CD4-positive, alpha-beta memory T cell (primary cell): ENCODE results near the gene ADAT2. TPM values are rescaled to one million over a fixed set of nuclear protein-coding genes. Genes with fewer than 3 reads are reported as not detected.
A peak's percentile ranks its signal among the peaks of the same experiment; 100 is the strongest.

Experiments
- CTCF ChIA-PET: fragments of 350-600 bp; sonication (Branson Sonifier 250); formaldehyde crosslinking; loops from one replicate; lab custom pipeline; 2021; ENCODE audit warnings: inconsistent platforms; ENCODE audit not compliant: partially characterized antibody; lab: Charles Lee
- POLR2A ChIA-PET: fragments of 350-600 bp; sonication (Branson Sonifier 250); formaldehyde crosslinking; loops from one replicate; lab custom pipeline; 2021; ENCODE audit not compliant: partially characterized antibody; lab: Charles Lee
- DNase-seq, 5 donors: peaks; one replicate each; pipeline versions ENCODE4 v3.0.0 to v3.0.0-alpha.2; 2020 to 2022; ENCODE audit warnings: mixed read lengths in 1 of 5
- H3K27ac ChIP-seq: one replicate; pipeline ENCODE4 v1.7.0; 2013; ENCODE audit warnings: low read depth, low read length
- H3K27me3 ChIP-seq: 2 replicates; pipeline ENCODE4 v1.7.0; 2013; ENCODE audit warnings: mild to moderate bottlenecking, low read length, moderate library complexity; ENCODE audit not compliant: insufficient read depth
- H3K36me3 ChIP-seq: 2 replicates; pipeline ENCODE4 v1.7.0; 2013; ENCODE audit warnings: mild to moderate bottlenecking, low read length, moderate library complexity; ENCODE audit not compliant: insufficient read depth
- H3K4me1 ChIP-seq: 2 replicates; pipeline ENCODE4 v1.7.0; 2013; ENCODE audit warnings: mild to moderate bottlenecking, low read length, moderate library complexity; ENCODE audit not compliant: insufficient read depth
- H3K4me3 ChIP-seq, 2 donors: one replicate each; pipeline ENCODE4 v1.7.0; 2013; ENCODE audit warnings: low read length in 2 of 2, mild to moderate bottlenecking in 1 of 2
- H3K9me3 ChIP-seq, 2 donors: one replicate each; pipeline ENCODE4 v1.7.0; 2013; ENCODE audit warnings: low read length in 2 of 2, control low read depth in 1 of 2; ENCODE audit not compliant: control insufficient read depth in 1 of 2
- H3K27ac Mint-ChIP-seq, 7 donors: one replicate each; pipeline ENCODE4 v1.8.0; 2020 to 2021; ENCODE audit warnings: mixed read lengths in 7 of 7, mild to moderate bottlenecking in 6 of 7, inconsistent platforms in 3 of 7, moderate library complexity in 3 of 7
- H3K27me3 Mint-ChIP-seq, 2 donors: one replicate each; pipeline ENCODE4 v1.8.0; 2020 to 2021; ENCODE audit warnings: mixed read lengths in 2 of 2
- H3K36me3 Mint-ChIP-seq, 2 donors: one replicate each; pipeline ENCODE4 v1.8.0; 2020 to 2021; ENCODE audit warnings: mixed read lengths in 2 of 2, inconsistent platforms in 1 of 2, mild to moderate bottlenecking in 1 of 2
- H3K4me1 Mint-ChIP-seq, 4 donors: one replicate each; pipeline ENCODE4 v1.8.0; 2020 to 2021; ENCODE audit warnings: mixed read lengths in 4 of 4, mild to moderate bottlenecking in 1 of 4
- H3K4me3 Mint-ChIP-seq, 8 donors: one replicate each; pipeline ENCODE4 v1.8.0; 2020 to 2021; ENCODE audit warnings: mixed read lengths in 8 of 8, mild to moderate bottlenecking in 7 of 8, moderate library complexity in 6 of 8, inconsistent platforms in 3 of 8
- H3K9me3 Mint-ChIP-seq, 8 donors: one replicate each; pipeline ENCODE4 v1.8.0; 2020 to 2021; ENCODE audit warnings: mixed read lengths in 8 of 8, mild to moderate bottlenecking in 5 of 8, inconsistent platforms in 3 of 8, moderate library complexity in 1 of 8
- intact Hi-C: fragments of 100-400 bp; cut with micrococcal nuclease; formaldehyde crosslinking; loops from one replicate; pipeline ENCODE4 v1.15.1; 2023
- polyA plus RNA-seq, 2 donors: library from polyadenylated mRNA; unstranded; fragments of 300-500 nt; fragmentation: Illumina TruSeq; gene quantifications; one replicate each; pipeline ENCODE4 v1.2.3, GENCODE V29; 2021
- total RNA-seq, 2 experiments: library from RNA; stranded (reverse); gene quantifications; one replicate each; pipeline ENCODE4 v1.2.3, GENCODE V29; 2021

The ADAT2 gene
- total and polyA plus RNA-seq, 4 experiments from 2014 or later: 0.31 to 11.2 (median 6.0) TPM

- POLR2A ChIA-PET: no interaction called here
- CTCF ChIA-PET: no interaction called here
- Mint-ChIP-seq H3K36me3 (no peaks in the 10 kb centered on the region), H3K4me1 (no peaks in the 10 kb centered on the region), H3K27ac (no peak overlapping the region), H3K27me3 (peaks cover 0 to 2% of the 10 kb centered on the region in 2 donors), H3K4me3 (no peak overlapping the region), H3K9me3 (no peaks in the 10 kb centered on the region)
- intact Hi-C loops: no loop called here
- H3K4me3 ChIP-seq: no peak overlapping the region
- no peaks in the 10 kb centered on the region for H3K9me3 ChIP-seq
- H3K27ac ChIP-seq: no peak overlapping the region
- no peak for DNase-seq
- H3K36me3 ChIP-seq: no peaks in the 10 kb centered on the region
- H3K27me3 ChIP-seq: no peaks in the 10 kb centered on the region
- no peaks in the 10 kb centered on the region for H3K4me1 ChIP-seq
These were observed 60.2 kb downstream of the ADAT2 start for GRCh38 chr6:143390278-143390677.

GRCh38 chr6:143385636-143386035 is 64.9 kb downstream of the ADAT2 start:
- ChIA-PET CTCF (interaction anchor here (1.2 kb wide), 1 partner anchor 26 kb away, joined by 3 read pairs; no protein-coding TSS in a partner anchor), POLR2A (no interaction called here)
- no peaks in the 10 kb centered on the region for H3K9me3 ChIP-seq
- Mint-ChIP-seq H3K4me3 (no peak overlapping the region), H3K9me3 (peaks cover 0 to 9% (median 0%) of the 10 kb centered on the region in 8 donors), H3K36me3 (peaks cover 0 to 4% of the 10 kb centered on the region in 2 donors), H3K27ac (no peak overlapping the region), H3K27me3 (peaks cover 0 to 2% of the 10 kb centered on the region in 2 donors), H3K4me1 (no peaks in the 10 kb centered on the region)
- intact Hi-C loops: no loop called here
- no peaks in the 10 kb centered on the region for H3K4me1 ChIP-seq
- H3K27ac ChIP-seq: no peak overlapping the region
- no peaks in the 10 kb centered on the region for H3K27me3 ChIP-seq
- DNase-seq: no peak
- H3K4me3 ChIP-seq: no peak overlapping the region
- H3K36me3 ChIP-seq: no peaks in the 10 kb centered on the region

GRCh38 chr6:143376861-143377260 is 73.6 kb downstream of the ADAT2 start:
- H3K27me3 ChIP-seq: no peaks in the 10 kb centered on the region
- H3K4me3 ChIP-seq: no peak overlapping the region
- no peak overlapping the region for H3K4me3 Mint-ChIP-seq
- H3K27ac Mint-ChIP-seq: no peak overlapping the region
- peaks cover 0 to 2% of the 10 kb centered on the region in 2 donors for H3K36me3 Mint-ChIP-seq
- no peak overlapping the region for H3K27ac ChIP-seq
- H3K9me3 Mint-ChIP-seq: peaks cover 0 to 10% (median 4%) of the 10 kb centered on the region in 8 donors
- POLR2A ChIA-PET: no interaction called here
- H3K4me1 ChIP-seq: no peaks in the 10 kb centered on the region
- peaks cover 4 to 18% of the 10 kb centered on the region in 2 donors for H3K27me3 Mint-ChIP-seq
- CTCF ChIA-PET: no interaction called here
- H3K36me3 ChIP-seq: no peaks in the 10 kb centered on the region
- no peaks in the 10 kb centered on the region for H3K9me3 ChIP-seq
- DNase-seq: no peak
- intact Hi-C loops: no loop called here
- H3K4me1 Mint-ChIP-seq: no peaks in the 10 kb centered on the region

DNA sequence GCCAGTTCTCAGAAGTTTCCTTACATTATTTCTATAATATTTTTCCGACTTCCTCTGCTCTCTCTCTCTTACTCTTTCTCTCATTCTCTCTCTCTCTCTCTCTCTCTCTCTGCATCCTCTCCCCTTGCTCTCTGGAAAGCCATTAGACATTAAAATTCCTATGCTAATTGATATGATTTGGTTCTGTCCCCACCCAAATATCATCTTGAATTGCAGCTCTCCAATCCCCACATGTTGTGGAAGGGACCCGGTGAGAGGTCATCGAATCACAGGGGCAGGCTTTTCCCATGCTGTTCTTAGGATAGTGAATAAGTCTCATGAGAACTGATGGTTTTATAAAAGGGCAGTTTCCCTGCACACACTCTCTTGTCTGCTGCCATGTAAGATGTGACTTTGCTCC is 74.1 kb downstream of the ADAT2 start:
- no peaks in the 10 kb centered on the region for H3K36me3 Mint-ChIP-seq
- no peaks in the 10 kb centered on the region for H3K9me3 ChIP-seq
- no peak overlapping the region for H3K27ac ChIP-seq
- intact Hi-C loops: no loop called here
- peaks cover 4 to 18% of the 10 kb centered on the region in 2 donors for H3K27me3 Mint-ChIP-seq
- H3K4me3 ChIP-seq: no peak overlapping the region
- H3K4me1 Mint-ChIP-seq: no peaks in the 10 kb centered on the region
- ChIA-PET POLR2A (no interaction called here), CTCF (no interaction called here)
- H3K4me3 Mint-ChIP-seq: no peak overlapping the region
- no peaks in the 10 kb centered on the region for H3K4me1 ChIP-seq
- H3K27ac Mint-ChIP-seq: peak overlapping the region in 1 of 7 donors; percentile 7
- no peaks in the 10 kb centered on the region for H3K36me3 ChIP-seq
- DNase-seq: no peak
- H3K27me3 ChIP-seq: no peaks in the 10 kb centered on the region
- peaks cover 0 to 10% (median 3%) of the 10 kb centered on the region in 8 donors for H3K9me3 Mint-ChIP-seq

GRCh38 chr6:143375022-143375585 is 75.4 kb downstream of the ADAT2 start:
- Histone ChIP-seq H3K9me3 (no peaks in the 10 kb centered on the region), H3K4me1 (no peaks in the 10 kb centered on the region), H3K27ac (no peak overlapping the region), H3K27me3 (no peaks in the 10 kb centered on the region), H3K36me3 (no peaks in the 10 kb centered on the region), H3K4me3 (no peak overlapping the region)
- peaks cover 0 to 10% (median 3%) of the 10 kb centered on the region in 8 donors for H3K9me3 Mint-ChIP-seq
- H3K36me3 Mint-ChIP-seq: no peaks in the 10 kb centered on the region
- intact Hi-C loops: no loop called here
- no peaks in the 10 kb centered on the region for H3K4me1 Mint-ChIP-seq
- no peak overlapping the region for H3K27ac Mint-ChIP-seq
- no peak for DNase-seq
- ChIA-PET POLR2A (no interaction called here), CTCF (no interaction called here)
- peaks cover 4 to 14% of the 10 kb centered on the region in 2 donors for H3K27me3 Mint-ChIP-seq
- H3K4me3 Mint-ChIP-seq: no peak overlapping the region

GRCh38 chr6:143374014-143374413 is 76.5 kb downstream of the ADAT2 start:
- Mint-ChIP-seq H3K36me3 (no peaks in the 10 kb centered on the region), H3K27ac (no peak overlapping the region), H3K9me3 (peaks cover 0 to 10% (median 3%) of the 10 kb centered on the region in 8 donors), H3K27me3 (peaks cover 4 to 10% of the 10 kb centered on the region in 2 donors), H3K4me1 (no peaks in the 10 kb centered on the region), H3K4me3 (no peak overlapping the region)
- intact Hi-C loops: no loop called here
- ChIA-PET CTCF (no interaction called here), POLR2A (no interaction called here)
- Histone ChIP-seq H3K4me1 (no peaks in the 10 kb centered on the region), H3K27me3 (no peaks in the 10 kb centered on the region), H3K9me3 (no peaks in the 10 kb centered on the region), H3K27ac (no peak overlapping the region), H3K36me3 (no peaks in the 10 kb centered on the region), H3K4me3 (no peak overlapping the region)
- DNase-seq: no peak
